ENCODE measurements around the gene PLXNA2.

PLXNA2 gene

DNA sequence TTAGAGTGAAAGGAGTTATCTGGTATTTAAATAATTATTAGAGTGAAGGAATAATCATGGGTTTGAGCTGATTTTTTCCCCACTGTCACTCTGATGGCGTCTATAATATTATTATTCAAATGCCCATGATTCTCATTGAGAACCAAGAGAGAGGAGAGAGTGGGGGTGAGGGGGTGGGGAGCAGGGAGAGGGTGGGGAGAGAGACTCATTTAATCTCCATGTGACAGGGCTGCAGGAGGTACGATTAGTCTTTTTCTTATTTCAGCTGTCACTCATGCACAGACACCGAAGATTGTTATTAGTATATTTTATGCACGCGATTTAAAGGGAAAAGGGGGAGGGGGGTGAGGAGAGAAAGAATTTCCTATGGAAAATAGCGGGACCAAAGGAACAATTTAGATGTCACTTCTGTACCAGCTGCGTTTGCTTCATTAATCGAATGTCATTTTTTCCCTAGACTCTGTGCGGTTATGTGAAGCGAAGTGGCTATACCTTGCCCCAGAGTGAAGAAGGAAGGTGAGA, 19.9 kb downstream of the PLXNA2 start:
- H3K4me3 ChIP-seq (ENCODE audit: low read depth, low read length) = no peak overlapping the region

- H3K4me3 ChIP-seq (ENCODE audit: low read depth, low read length) = no peak overlapping the region
These were observed 21.0 kb downstream of the PLXNA2 start for GRCh38 chr1:208223136-208223535.

DNA sequence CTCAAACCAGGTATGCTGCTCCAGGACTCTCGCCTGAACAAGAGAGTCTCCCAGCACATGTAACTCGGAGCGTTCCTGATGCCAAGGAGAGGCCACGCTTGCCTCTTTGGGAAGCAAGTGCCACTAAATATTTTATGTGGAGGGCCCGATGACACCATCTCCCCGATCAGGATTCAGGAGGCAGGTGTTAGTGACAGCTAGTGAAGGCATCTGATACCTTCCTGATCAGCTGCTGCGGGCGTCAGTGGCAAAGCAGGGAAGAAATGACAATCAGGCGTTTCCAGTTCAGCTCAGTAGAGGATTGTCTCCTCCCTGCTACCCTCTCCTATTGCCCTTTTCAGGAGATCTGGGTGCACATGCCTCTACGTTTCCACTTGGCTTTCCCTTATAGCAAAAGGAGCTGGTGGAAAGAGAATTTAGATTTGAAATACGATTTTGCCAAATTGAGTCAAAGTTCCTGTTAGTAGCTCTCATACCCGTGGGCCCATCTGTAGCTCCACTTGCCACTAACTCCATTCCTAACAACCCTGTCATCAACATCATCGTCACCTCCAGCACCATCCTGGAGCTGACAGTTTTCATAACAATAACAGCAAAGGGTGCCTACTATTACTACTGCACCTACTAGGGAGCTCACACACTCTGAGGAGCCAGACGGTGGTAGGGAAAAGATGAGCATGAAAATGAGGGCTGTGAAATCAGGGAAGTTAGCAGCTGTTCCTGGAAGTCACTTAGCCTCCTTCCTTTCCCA, 21.6 kb downstream of the PLXNA2 start:
- no peak overlapping the region for H3K4me3 ChIP-seq (ENCODE audit: low read depth, low read length)

DNA sequence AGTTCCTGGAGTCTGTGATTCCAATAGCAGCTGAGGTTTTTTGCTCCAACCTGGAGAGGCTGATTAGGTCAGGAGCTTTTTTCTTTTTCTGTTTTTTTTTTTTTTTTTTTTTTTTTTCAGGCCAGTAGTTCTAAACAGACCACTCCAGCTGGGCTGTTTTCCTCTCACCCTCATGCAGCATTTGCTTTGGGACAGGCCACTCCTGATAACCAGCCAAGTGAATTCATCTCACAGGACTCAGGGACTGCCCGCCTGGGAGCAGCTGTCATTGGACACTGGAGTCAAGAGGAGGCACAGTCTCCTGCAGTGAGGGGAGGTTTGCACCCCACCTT, 22.9 kb downstream of the PLXNA2 start:
- H3K4me3 ChIP-seq (ENCODE audit: low read depth, low read length) = no peak overlapping the region

DNA sequence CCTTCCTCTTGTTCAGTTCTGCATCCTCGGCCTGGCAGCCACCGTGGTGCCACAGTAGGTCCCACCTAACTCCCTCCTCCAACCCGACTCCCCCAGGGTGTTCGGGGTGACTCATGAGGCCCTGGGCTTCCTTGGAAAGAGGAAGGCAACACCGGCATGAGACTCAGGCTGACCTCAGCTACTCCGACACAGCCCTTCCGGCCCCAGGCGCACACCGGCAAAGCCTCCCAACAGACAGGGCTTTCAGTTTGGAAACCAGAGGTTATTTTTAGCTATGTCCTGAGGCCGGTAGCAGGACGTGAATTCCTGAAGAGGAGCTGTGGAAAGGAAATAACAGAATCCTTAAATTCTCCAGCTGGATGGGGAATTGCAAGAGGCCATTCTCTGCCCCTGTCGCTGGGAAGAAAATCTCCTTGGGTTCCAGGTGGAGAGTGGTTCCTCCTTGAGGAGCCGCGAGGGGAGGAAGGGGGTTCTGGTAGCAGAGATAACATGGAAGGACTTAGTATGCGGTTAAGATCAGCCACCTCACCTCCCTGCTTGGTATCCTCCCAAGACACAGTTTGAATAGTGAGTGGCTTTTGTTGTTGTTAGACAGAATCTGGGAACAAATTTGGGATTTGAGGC, 24.4 kb downstream of the PLXNA2 start:
- H3K4me3 ChIP-seq (ENCODE audit: low read depth, low read length) = no peak overlapping the region

DNA sequence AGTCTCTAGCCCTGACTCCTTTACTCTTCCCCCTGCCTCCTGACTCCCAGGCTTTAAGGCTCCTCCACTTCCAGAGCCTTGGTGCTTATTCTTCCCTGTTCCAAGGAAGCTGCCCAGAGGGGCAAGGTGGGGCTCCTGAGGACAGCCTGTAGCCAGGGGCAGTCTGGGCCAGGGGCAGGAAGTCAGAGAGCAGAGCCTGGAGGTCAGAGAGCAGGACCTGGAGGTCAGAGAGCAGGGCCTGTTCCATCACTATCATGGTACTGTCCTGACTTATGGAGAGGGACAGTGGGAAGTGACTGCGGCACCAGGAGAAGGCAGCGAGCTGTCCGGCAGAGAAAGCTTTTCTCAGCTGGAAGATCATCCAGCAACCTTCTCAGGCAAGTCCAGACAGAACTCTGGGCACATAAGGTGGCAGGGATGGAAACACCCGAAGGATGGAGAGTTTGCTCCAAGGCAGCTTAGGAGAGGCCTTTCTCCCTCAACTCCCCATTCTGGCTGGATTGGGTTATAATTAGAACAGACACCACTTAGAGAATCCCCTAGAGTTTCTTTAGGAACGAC, 25.0 kb downstream of the PLXNA2 start:
- no peak overlapping the region for H3K4me3 ChIP-seq (ENCODE audit: low read depth, low read length)

- H3K4me3 ChIP-seq (ENCODE audit: low read depth, low read length) = no peak overlapping the region
These were observed 25.7 kb downstream of the PLXNA2 start for GRCh38 chr1:208218237-208219097.

GRCh38 chr1:208217781-208218180, 26.4 kb downstream of the PLXNA2 start:
- H3K4me3 ChIP-seq (ENCODE audit: low read depth, low read length) = no peak overlapping the region

GRCh38 chr1:208216806-208217205, 27.4 kb downstream of the PLXNA2 start:
- no peak overlapping the region for H3K4me3 ChIP-seq (ENCODE audit: low read depth, low read length)

DNA sequence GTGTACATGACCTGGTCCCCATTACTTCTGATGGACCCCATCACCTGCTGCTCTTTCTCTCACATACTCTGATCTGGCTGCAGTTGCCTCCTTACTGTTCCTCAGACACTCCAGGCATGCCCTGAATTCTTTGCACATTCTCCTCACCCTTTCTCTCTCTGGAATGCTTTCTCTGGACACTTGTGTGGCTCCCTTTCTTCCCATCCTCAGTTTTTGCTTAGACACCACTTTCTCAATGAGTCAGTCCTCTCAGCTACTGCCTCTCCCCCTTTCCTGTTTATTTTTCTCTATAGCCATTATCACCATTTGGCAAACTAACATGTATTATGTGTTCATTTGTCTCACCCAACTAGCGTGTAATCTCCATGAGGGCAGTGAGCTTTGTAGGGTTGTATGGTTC, 28.1 kb downstream of the PLXNA2 start:
- H3K4me3 ChIP-seq (ENCODE audit: low read depth, low read length) = no peak overlapping the region

DNA sequence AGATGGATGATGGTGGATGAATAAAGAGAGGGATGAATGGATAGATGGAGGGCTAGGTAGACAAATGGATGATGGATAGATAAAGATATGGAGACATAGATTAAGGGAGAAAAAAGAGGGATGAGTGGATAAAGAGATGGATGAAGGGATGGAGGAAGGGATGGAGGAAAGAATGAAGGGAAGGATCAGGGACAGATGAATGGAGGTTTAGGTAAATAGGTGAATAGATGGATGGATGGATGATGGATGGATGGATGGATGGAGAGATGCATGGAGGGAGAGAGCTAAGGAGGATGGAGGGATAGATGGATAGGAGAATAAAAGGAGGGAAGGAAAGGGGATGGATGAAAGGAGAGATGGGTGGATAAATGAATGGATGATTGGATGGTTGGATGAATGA, 28.8 kb downstream of the PLXNA2 start:
- H3K4me3 ChIP-seq (ENCODE audit: low read depth, low read length) = no peak overlapping the region

GRCh38 chr1:208213786-208214185, 30.4 kb downstream of the PLXNA2 start:
- H3K4me3 ChIP-seq (ENCODE audit: low read depth, low read length) = no peak overlapping the region

- no peak overlapping the region for H3K4me3 ChIP-seq (ENCODE audit: low read depth, low read length)
These were observed 31.3 kb downstream of the PLXNA2 start for GRCh38 chr1:208212893-208213292.

GRCh38 chr1:208211921-208212843, 32.0 kb downstream of the PLXNA2 start:
- no peak overlapping the region for H3K4me3 ChIP-seq (ENCODE audit: low read depth, low read length)

DNA sequence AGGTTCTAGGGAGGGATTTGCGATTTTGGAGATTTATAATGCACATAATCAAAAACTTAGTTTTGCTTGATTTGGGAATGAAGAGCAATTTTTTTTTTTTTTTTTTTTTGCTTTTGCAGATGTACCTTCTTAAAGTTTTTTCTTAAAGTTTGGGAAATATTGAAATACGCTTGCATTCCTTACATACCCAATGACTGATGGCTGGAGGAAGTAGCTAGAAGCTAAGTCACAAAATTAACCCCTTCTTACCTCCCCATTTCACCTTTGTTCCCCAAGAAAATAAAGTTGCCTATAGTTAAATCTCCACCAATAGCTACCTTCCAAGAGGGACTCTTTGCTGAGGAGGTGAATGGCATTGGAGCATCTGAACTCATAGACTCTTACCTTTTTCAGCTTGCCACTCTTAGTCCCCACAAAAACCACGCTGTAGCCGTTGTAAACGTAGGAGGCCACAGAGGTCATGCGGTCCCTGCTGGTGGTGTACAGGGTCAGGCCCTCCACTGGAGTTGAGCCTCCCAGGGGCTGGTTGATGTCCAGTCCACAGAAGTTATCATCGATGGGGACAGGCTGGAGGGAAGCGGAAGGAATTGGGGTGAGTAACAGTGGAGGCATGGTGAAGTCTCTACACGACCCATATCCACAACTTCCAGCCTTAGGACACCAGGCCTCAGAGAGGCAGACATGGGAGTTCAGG, 34.1 kb downstream of the PLXNA2 start:
- H3K4me3 ChIP-seq (ENCODE audit: low read depth, low read length) = no peak overlapping the region

DNA sequence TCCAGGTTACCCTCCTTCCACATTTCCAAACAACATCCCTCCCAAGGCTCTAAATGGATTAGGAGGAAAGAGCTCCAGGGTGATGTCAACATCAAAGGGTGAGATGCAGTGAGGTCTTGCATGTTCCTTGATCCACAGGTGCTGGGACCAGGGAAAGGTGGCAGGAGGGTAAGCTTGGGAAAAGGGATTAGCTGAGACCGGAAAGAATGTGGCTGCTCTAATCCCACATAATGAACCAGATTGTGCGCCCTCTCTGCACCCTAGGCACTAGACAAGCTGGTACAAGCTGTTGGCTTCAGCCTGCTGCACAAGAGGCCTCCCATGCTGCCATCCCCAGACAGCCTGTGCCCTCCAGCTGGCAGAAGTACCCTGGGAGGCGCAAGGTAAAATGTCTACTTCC, 34.9 kb downstream of the PLXNA2 start:
- H3K4me3 ChIP-seq (ENCODE audit: low read depth, low read length) = no peak overlapping the region

- H3K4me3 ChIP-seq (ENCODE audit: low read depth, low read length) = no peak overlapping the region
These were observed 36.1 kb downstream of the PLXNA2 start for GRCh38 chr1:208208132-208208487.

DNA sequence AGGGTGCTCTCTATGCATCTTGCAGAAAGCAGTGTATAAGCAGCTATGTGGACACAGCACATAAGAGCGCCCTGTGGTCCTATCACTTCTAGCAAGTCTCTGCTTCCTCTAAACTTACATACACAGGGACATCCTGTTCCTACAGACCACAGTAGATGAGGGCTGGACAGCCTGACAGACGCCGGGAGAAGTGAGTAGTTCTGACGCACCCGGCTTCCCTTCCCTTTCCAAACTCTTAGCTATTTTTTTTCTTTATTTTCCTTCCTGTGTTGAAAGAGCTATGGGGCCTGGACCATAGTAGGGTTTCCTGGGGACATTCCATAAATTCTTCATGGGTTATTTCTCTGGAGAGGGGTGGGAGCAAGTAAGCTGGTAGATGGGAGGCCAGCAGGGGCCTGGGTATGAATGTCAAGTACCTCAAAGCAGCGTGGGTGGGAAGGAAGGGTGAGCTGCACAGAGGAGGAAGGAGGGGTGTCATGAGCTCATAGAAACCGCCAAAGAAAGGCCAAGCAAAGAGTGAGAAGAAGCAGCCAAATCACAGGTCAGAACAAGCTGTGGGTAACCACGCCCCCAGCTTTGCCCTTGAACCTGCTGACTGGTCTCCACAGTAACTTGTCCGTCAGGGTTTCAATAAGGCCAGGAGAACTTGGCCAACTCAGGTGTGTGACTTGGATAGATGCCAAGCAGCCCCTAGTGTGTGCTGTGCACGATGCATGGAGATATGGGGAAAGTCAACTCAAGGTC, 36.6 kb downstream of the PLXNA2 start:
- H3K4me3 ChIP-seq (ENCODE audit: low read depth, low read length) = no peak overlapping the region

DNA sequence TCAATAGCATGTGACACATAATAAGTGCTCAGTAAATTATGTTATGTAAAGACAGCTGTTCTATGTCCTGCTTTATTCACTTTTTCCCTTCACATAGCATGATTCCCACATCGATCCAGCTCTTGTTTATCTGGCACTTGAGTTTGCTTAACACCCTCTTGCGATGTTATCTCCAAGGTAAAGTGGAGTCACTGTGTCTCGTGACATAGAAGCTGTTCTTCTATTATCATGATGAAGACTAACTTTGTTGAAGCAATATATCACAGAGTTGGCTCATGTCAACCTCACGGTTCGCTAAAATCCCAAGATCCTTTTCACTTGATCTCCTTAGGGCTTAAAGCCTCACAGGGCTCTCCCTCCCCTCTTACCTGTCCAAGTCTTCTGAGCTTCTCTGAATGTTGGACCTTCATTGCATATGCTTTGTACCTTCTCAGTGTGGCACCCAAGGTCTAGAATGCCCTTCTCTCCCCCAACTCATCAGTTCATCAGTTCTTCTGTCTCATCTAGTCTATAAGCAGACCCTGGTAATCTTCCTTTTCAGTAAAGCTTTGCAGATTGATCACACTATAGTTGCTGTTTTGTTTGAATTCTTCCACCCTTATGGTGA, 38.0 kb downstream of the PLXNA2 start:
- no peak overlapping the region for H3K4me3 ChIP-seq (ENCODE audit: low read depth, low read length)

Measured in iPS-11a (cell line).